Fibroblast of peridontal ligament (primary cell): ENCODE measurements around the gene VSTM2A.
"Not testable (repeated sequence)": the region's sequence is repeated elsewhere in the genome, so short reads cannot be mapped to it uniquely, and the experiment has no call there.

ENCODE experiments used
- DNase-seq: peaks from one replicate; pipeline ENCODE4 v3.0.0-alpha.2; 2010; ENCODE audit errors: extremely low read depth

VSTM2A gene

DNA sequence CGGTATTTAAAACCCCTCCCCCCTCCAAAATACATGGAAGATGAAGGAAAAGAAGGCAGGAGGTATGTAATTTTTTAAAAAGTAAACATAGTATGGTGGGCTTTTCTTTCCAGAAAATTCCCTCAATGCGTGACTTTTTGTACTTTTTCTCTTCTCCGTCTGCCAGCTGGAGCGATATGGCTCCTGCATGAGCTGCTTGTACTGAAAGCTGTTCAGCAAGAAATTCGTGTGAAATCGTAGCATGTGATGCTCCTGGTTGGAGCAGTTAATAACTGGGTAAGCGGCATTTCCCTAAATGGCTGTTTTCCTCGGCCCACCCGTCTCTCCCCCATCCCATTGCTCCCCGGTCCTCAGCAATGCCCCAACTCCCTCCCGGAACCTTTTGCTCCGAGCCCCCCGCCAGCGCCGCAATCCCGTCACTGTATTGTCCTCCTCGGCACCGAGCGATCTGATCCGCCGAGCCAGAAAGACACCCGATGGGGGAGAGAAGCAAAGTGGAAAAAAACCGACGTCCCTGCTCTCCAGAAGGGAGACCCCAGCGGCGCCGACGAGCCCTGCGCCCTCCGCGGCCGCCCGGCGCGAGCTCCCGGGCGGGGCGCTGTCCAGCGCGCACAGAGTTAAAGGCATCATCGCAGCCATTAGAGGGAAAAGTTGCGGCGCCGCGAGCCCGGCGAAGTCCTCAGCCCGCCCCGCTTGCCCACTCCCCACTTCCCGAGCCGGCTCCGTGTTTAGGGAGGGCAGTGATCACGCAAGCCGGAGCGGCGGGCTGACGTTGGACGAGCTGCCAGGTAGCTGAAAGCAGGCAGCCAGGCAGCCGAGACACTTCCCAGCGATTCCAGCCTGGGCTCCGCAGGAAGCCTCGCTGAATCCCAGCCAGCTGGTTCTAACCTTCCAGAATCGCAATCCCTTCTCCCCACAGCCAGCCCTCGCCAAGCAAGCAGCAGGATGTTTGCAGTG is at the start of gene VSTM2A:
Gene VSTM2A (plus strand): TSS at position 707 of the 957 bp plus-strand sequence. CDS start 356 bp downstream, outside the sequence.
- no peak for DNase-seq

DNA sequence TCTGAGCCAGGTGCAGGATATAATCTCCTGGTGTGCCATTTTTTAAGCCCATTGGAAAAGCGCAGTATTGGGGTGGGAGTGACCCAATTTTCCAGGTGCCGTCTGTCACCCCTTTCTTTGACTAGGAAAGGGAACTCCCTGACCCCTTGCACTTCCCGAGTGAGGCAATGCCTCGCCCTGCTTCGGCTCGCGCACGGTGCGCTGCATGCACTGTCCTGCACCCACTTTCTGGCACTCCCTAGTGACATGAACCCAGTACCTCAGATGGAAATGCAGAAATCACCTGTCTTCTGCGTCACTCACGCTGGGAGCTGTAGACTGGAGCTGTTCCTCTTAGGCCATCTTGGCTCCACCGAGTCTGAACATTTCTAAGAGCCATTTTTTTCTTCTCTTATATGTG is 37.6 kb upstream of the VSTM2A start:
- not testable (repeated sequence) for DNase-seq

DNA sequence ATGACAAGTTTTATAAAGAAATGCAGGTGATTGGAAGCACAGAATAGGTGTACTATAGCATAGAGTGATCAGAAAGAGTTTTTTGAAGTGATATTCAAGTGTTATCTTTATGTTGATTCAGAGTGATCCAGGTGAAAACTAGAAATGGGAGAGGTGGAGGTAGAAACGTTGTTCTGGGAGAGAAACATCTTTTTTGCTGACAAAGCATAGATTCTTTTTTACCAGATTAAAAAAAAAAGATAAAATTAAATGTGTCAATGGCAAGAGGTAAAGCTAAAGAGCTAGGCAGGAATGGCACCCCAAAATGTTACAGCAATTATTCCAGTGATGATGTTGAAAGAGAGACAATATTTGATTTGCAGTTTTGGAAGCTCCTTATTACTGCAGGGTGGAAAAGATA is 12.6 kb upstream of the VSTM2A start:
- DNase-seq = no peak

GRCh38 chr7:54538122-54538521 is 4.1 kb upstream of the VSTM2A start:
- DNase-seq = no peak

- DNase-seq = peak; percentile 0
These were observed 895 bp downstream of the VSTM2A start for GRCh38 chr7:54543051-54543488.

GRCh38 chr7:54544149-54544526 is 2.0 kb downstream of the VSTM2A start:
- DNase-seq = no peak

- DNase-seq = no peak
These were observed 2.5 kb downstream of the VSTM2A start for GRCh38 chr7:54544527-54545240.

GRCh38 chr7:54545241-54545563 is 3.0 kb downstream of the VSTM2A start:
- no peak for DNase-seq

- DNase-seq = no peak
These were observed 4.2 kb downstream of the VSTM2A start for GRCh38 chr7:54546081-54546985.

DNA sequence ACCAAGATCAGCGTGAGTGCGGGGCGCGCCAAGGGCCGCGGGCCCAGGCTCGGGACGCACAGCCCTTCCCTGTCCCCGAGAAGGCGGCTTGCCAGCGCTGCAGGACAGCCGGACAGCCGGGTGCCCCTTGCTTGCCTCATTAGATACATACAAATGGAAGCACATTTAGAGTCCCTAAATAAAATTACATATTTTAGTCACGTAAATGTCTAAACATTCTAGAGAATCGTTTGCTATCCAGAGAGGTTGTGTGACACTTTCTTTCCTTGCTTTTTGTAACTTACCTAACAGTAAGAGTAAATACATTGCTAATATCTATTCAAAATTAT is 4.8 kb downstream of the VSTM2A start:
- DNase-seq = no peak

DNA sequence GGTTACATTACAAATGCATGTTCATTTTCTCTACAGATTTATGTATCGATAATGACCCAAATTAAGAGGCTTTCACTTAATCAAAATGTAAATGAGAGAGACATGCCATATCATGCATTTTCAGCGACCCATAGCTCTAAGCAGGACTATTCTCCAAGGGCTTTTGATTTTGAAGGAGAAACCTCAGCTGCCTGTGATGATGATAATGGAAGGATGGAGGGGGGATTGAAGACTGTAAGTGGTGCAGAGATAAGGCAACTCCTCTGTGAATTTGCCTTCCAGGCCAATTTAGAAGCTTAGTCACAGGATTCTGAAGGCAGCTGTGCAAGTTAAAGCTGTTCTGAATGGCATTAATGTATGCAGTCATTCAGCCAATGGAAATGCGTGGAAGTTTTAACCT is 8.3 kb downstream of the VSTM2A start:
- no peak for DNase-seq

- DNase-seq = no peak
These were observed 13.9 kb downstream of the VSTM2A start for GRCh38 chr7:54556121-54556520.

- DNase-seq = no peak
These were observed 17.2 kb downstream of the VSTM2A start for GRCh38 chr7:54559401-54559800.

DNA sequence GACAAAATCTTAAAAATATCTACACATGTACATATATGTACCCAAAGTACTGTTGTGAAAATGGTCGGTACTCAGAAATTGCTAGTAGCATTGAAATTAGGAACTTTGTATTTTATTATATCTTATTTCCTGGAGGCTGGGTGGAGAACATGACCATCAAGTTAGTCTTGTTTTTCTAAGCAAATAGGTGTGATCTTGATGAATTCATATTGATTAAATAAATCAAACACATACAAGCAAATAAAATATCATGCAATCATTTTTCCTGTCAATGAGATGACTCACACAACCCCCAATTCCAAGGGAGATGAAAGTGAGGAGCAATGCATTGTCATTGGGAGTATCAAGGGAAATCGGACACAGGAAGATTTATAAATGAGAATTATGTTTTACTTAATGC is 18.0 kb downstream of the VSTM2A start:
- no peak for DNase-seq

GRCh38 chr7:54560723-54561122 is 18.5 kb downstream of the VSTM2A start:
- no peak for DNase-seq

- DNase-seq = no peak
These were observed 21.2 kb downstream of the VSTM2A start for GRCh38 chr7:54563329-54563916.

DNA sequence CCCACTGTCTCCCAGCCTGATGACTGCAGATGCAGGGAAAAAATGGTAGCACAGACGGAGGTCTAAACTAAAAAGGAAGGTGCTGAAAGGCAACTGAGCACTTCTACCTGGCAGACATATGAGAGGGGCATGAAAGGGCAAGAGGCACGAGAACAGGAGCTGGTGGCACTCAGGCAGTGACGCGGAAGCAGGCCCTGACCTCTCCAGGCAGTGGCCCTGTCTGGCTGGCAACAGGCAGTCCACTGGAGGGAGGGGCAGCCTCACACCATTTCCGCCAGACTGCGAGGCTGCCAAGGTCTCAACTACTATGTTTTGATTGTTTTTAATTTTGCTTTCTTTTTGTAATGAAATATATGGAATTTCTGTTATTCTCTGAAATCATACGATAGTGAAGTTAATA is 23.3 kb downstream of the VSTM2A start:
- no peak for DNase-seq

GRCh38 chr7:54581511-54581910 is 39.3 kb downstream of the VSTM2A start:
- DNase-seq = no peak

- DNase-seq = no peak
These were observed 49.5 kb downstream of the VSTM2A start for GRCh38 chr7:54591404-54592386.

DNA sequence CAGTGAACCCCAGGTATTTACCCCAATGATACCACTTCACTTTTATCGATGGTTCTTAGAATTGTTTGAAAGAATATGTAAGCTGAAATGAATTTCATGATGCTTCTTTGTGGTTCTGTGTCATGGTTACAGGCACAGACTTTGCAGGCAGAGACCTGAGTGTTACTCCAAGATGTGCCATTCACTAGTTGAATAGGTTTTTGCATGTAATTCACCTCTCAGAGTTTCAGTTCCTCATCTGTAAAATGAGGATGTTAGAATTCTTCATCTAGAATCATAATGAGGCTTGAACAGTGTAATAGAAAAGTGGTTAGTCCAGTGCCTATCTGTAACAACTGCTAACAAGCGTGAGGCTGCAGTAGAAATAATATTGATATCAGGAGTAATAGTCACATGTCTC is 54.6 kb downstream of the VSTM2A start:
- no peak for DNase-seq

GRCh38 chr7:54615537-54615936 is 73.4 kb downstream of the VSTM2A start:
- no peak for DNase-seq
